ENCODE measurements around the gene JARID2. TPM values are rescaled to one million over a fixed set of nuclear protein-coding genes. Genes with fewer than 3 reads are reported as not detected.

JARID2 gene
- total and polyA plus RNA-seq, 2 of the 8 experiments (the other 6 are each of a cell fraction or from before 2014, with no cell fraction given): 60.1 to 239 TPM

DNA sequence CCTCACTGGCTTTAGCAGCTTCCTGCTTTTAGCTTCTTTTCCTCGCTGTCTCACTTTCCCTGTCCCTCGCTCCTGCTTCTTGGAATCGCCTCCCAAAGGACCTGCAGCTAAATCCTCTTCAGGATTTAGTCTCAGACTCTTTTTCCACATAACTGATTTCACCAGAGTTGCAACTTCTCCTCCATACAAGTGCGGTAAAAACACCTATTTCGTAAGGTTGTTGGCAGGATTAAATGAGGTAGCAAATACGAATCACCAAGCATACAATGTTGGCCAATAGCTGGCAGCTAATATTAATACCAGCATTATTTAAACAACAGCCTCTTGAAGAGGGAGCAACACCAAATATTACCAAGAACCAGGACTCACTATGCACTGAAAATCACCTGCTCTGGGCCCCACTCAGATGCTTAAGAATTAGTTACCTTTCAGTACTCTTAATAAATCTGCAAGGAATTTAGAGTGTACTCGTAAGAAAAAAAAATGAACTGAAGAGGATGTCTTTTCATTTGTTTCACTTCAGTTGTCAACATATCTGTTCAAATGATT, 293.9 kb downstream of the JARID2 start:
- no peak overlapping the region for H3K56ac ChIP-seq (replicated peaks; ENCODE audit: insufficient read length, low read depth, low read length)
- no peak overlapping the region for H3K14ac ChIP-seq (ENCODE audit: insufficient read length)
- H2BK15ac ChIP-seq (ENCODE audit: low read length): no peak overlapping the region
- WGBS, 2 experiments (ENCODE audit: extremely low coverage in 1 of 2, insufficient coverage in 1 of 2, insufficient read length in 1 of 2, insufficient replicate concordance in 2 of 2, low coverage in 1 of 2, low lambda C conversion rate in 2 of 2, missing lambda C conversion rate in 1 of 2): 93% methylated on average over 7 of the region's 7 CpGs; no CpG with 5 or more reads in 1 of the 2 experiments
- no peak overlapping the region for H2BK5ac ChIP-seq (ENCODE audit: low read depth, low read length)
- H3K4me1 ChIP-seq (replicated peaks in 1 of 4; ENCODE audit: control insufficient read depth in 3 of 4, insufficient read depth in 4 of 4, low read length in 3 of 4): no peaks in the 10 kb centered on the region
- no peak overlapping the region for H4K8ac ChIP-seq (ENCODE audit: extremely low read depth, insufficient read depth, low read length)
- CTCF ChIA-PET (ENCODE audit: partially characterized antibody): interaction anchor here (1.8 kb wide), 1 partner anchor 85 kb away, joined by 6 read pairs; no protein-coding TSS in a partner anchor
- H3K4ac ChIP-seq (replicated peaks; ENCODE audit: insufficient read length, low read depth, low read length): no peak overlapping the region
- no peak overlapping the region for H2BK20ac ChIP-seq (ENCODE audit: low read length)
- H3K79me2 ChIP-seq (ENCODE audit: control insufficient read depth in 1 of 2, insufficient read depth in 2 of 2, low read length in 2 of 2): no peaks in the 10 kb centered on the region
- no peak overlapping the region for H2BK120ac ChIP-seq (replicated peaks; ENCODE audit: low read depth, low read length)
- no peak overlapping the region for H3K27ac ChIP-seq (ENCODE audit: low read depth, low read length)
- no peaks in the 10 kb centered on the region for H3K9me3 ChIP-seq (ENCODE audit: insufficient read depth in 2 of 2, low read depth in 1 of 2, low read length in 1 of 2)
- no peaks in the 10 kb centered on the region for H3K23me2 ChIP-seq (ENCODE audit: low read depth, low read length)
- no peaks in the 10 kb centered on the region for H3K27me3 ChIP-seq (replicated peaks in 1 of 4; ENCODE audit: control insufficient read depth in 3 of 4, extremely low read depth in 1 of 4, insufficient read depth in 3 of 4, low read length in 3 of 4)
- no peak overlapping the region for H4K5ac ChIP-seq (ENCODE audit: insufficient read length, low read depth, low read length)
- no peaks in the 10 kb centered on the region for H3K79me1 ChIP-seq (ENCODE audit: low read depth, low read length)
- POLR2A ChIA-PET (ENCODE audit: partially characterized antibody): interaction anchor here (3.1 kb wide), 1 partner anchor 16 kb away, joined by 9 read pairs; no protein-coding TSS in a partner anchor
- H2AFZ ChIP-seq (ENCODE audit: low read length): no peak overlapping the region
- H4K20me1 ChIP-seq (replicated peaks in 1 of 2; ENCODE audit: control insufficient read depth in 1 of 2, insufficient read depth in 2 of 2, low read length in 2 of 2): no peaks in the 10 kb centered on the region
- no peak overlapping the region for H3K23ac ChIP-seq (ENCODE audit: insufficient read length)
- no peak overlapping the region for H3K4me3 ChIP-seq (ENCODE audit: extremely low read depth in 1 of 4, insufficient read depth in 2 of 4, low read depth in 3 of 4, low read length in 4 of 4)
- DNase-seq (ENCODE audit: low read depth in 1 of 2, low spot score in 2 of 2): no peak
- H3K18ac ChIP-seq (ENCODE audit: extremely low read depth, low read length): no peak overlapping the region
- H2BK12ac ChIP-seq (ENCODE audit: low read depth, low read length): no peak overlapping the region
- no peaks in the 10 kb centered on the region for H3K36me3 ChIP-seq (ENCODE audit: control insufficient read depth in 2 of 4, insufficient read depth in 4 of 4, low read length in 3 of 4)
- H3K4me2 ChIP-seq (ENCODE audit: insufficient read depth in 1 of 2, low read depth in 2 of 2, low read length in 2 of 2): no peak overlapping the region
- no peak overlapping the region for H4K91ac ChIP-seq (replicated peaks; ENCODE audit: insufficient read length, low read length)
- TF ChIP-seq, protein P1, sequence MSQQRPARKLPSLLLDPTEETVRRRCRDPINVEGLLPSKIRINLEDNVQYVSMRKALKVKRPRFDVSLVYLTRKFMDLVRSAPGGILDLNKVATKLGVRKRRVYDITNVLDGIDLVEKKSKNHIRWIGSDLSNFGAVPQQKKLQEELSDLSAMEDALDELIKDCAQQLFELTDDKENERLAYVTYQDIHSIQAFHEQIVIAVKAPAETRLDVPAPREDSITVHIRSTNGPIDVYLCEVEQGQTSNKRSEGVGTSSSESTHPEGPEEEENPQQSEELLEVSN (IDR thresholded peaks at IDR 0.05): no peak
- H3K9ac ChIP-seq (replicated peaks in 1 of 4; ENCODE audit: extremely low read depth in 1 of 4, low read depth in 3 of 4, low read length in 3 of 4): no peak overlapping the region
- FAIRE-seq: no peak
- H2AK5ac ChIP-seq (ENCODE audit: low read depth, low read length): no peak overlapping the region
